ENCODE results near the gene LTN1. TPM values are rescaled to one million over a fixed set of nuclear protein-coding genes. Genes with fewer than 3 reads are reported as not detected.

Gene LTN1
- total and polyA plus RNA-seq, 2 of the 13 experiments (the other 11 are each of a cell fraction or from before 2014, with no cell fraction given): 6.7 to 24.6 TPM

- no peak for TF ChIP-seq ATF6 (CRISPR knock-in tag; conservative IDR thresholded peaks at IDR 0.05)
- TF ChIP-seq EP300 (IDR thresholded peaks at IDR 0.05; ENCODE audit: low read depth in 2 of 2, low read length in 2 of 2): 0 out of 4 replicates have a peak, but pooled peaks of 1 of the 2 experiments have one; percentile 17
- TF ChIP-seq EP300 (CRISPR knock-in tag; IDR thresholded peaks at IDR 0.05; ENCODE audit: borderline replicate concordance): no peak
- peak; percentile 32; the same call in 1 of the 2 replicates for TF ChIP-seq HNF4A (CRISPR knock-in tag; IDR thresholded peaks at IDR 0.05)
- no peak for TF ChIP-seq NR1H2 (CRISPR knock-in tag; IDR thresholded peaks at IDR 0.05; ENCODE audit: borderline replicate concordance, low read depth)
- no peak for TF ChIP-seq IRF1 (CRISPR knock-in tag; IDR thresholded peaks at IDR 0.05; ENCODE audit: low read depth)
- TF ChIP-seq MAF1 (CRISPR knock-in tag; IDR thresholded peaks at IDR 0.05; ENCODE audit: borderline replicate concordance): no peak
- peak; percentile 26; the same call in 1 of the 2 replicates for TF ChIP-seq ISL2 (CRISPR knock-in tag; IDR thresholded peaks at IDR 0.05)
- TF ChIP-seq RARA (CRISPR knock-in tag; IDR thresholded peaks at IDR 0.05): peak; percentile 78
- no peak for TF ChIP-seq ZBTB21 (CRISPR knock-in tag; IDR thresholded peaks at IDR 0.05)
- TF ChIP-seq DNMT3B (CRISPR knock-in tag; conservative IDR thresholded peaks at IDR 0.05): no peak
- no peak for TF ChIP-seq RBM39 (IDR thresholded peaks at IDR 0.05; ENCODE audit: low read depth, low read length, poor library complexity, severe bottlenecking)
- TF ChIP-seq ZNF646 (CRISPR knock-in tag; IDR thresholded peaks at IDR 0.05): no peak
- TF ChIP-seq GTF3A (CRISPR knock-in tag; conservative IDR thresholded peaks at IDR 0.05): no peak
- no peak for TF ChIP-seq E2F1 (CRISPR knock-in tag; IDR thresholded peaks at IDR 0.05)
- no peak for TF ChIP-seq HNRNPLL (IDR thresholded peaks at IDR 0.05; ENCODE audit: low read depth, low read length, poor library complexity, severe bottlenecking)
- TF ChIP-seq ZNF569 (CRISPR knock-in tag; IDR thresholded peaks at IDR 0.05; ENCODE audit: borderline replicate concordance): no peak
Measured at GRCh38 chr21:28923439-28923975, 69.2 kb downstream of the LTN1 start (continued).

All from HepG2 (cell line).